Fibroblast of lung (primary cell): Measurements from ENCODE around the gene FBXL17.

Experiments used
- CTCF ChIP-seq, 2 donors: IDR thresholded peaks in 1 of 2; conservative IDR thresholded peaks in 1 of 2; 1 replicate in 1 of 2; 2 replicates in 1 of 2; pipeline ENCODE4 v1.5.1; 2011 to 2012; ENCODE audit warnings: low read length in 2 of 2, control low read depth in 1 of 2, inconsistent platforms in 1 of 2, low read depth in 1 of 2, mild to moderate bottlenecking in 1 of 2
- EZH2 ChIP-seq: IDR thresholded peaks from 2 replicates; pipeline ENCODE4 v1.5.1; 2012; ENCODE audit warnings: low read length, control low read depth, mild to moderate bottlenecking; ENCODE audit errors: missing control alignments

- TF ChIP-seq EZH2 (no peak), CTCF (conservative IDR thresholded peaks at IDR 0.05 in 1 of 2, IDR thresholded peaks at IDR 0.05 in 1 of 2; ENCODE audit: low read depth in 1 of 2, low read length in 2 of 2) (no peak)
Observed at GRCh38 chr5:107813559-107813958, 568.3 kb downstream of the FBXL17 start.
